K562 (cell line): ENCODE data around the gene ZG16B. TPM values are rescaled to one million over a fixed set of nuclear protein-coding genes. Genes with fewer than 3 reads are reported as not detected.
A peak's percentile ranks its signal among the peaks of the same experiment; 100 is the strongest.

ENCODE experiments used
- CTCFL ChIP-seq: IDR thresholded peaks from 2 replicates; pipeline ENCODE4 v1.6.1; 2011; ENCODE audit warnings: borderline replicate concordance, low read depth, mild to moderate bottlenecking, moderate library complexity, low read length; ENCODE audit not compliant: insufficient read depth, poor library complexity, severe bottlenecking
- HMGXB4 ChIP-seq: sonication (generic); formaldehyde crosslinking; IDR thresholded peaks from 2 replicates; pipeline ENCODE4 v1.8.1; 2023; ENCODE audit warnings: mild to moderate bottlenecking, missing genetic modification reagents
- L3MBTL2 ChIP-seq: fragments of 450-650 bp; IDR thresholded peaks from 2 replicates; pipeline ENCODE4 v1.6.1; 2016; ENCODE audit warnings: mild to moderate bottlenecking, moderate library complexity
- MAFF ChIP-seq: IDR thresholded peaks from 2 replicates; pipeline ENCODE4 v1.6.1; 2012; ENCODE audit warnings: low read length, improper control_type of control experiment
- MCM2 ChIP-seq: fragments of 450-650 bp; IDR thresholded peaks from 2 replicates; pipeline ENCODE4 v1.6.1; 2017; ENCODE audit warnings: low read depth, mild to moderate bottlenecking
- NFATC3 ChIP-seq: fragments of 450-650 bp; IDR thresholded peaks from 2 replicates; pipeline ENCODE4 v1.6.1; 2017; ENCODE audit warnings: mild to moderate bottlenecking
- SAP30 ChIP-seq: fragments of 200-600 bp; sonication (generic); IDR thresholded peaks from 2 replicates; pipeline ENCODE4 v1.6.1; 2012; ENCODE audit warnings: borderline replicate concordance, low read depth, mild to moderate bottlenecking, moderate library complexity, low read length, control low read depth, inconsistent platforms; ENCODE audit not compliant: insufficient read depth, poor library complexity, severe bottlenecking
- ZBTB33 ChIP-seq: sonication (generic); formaldehyde crosslinking; IDR thresholded peaks from 2 replicates; pipeline ENCODE4 v1.8.1; 2023; ENCODE audit warnings: mild to moderate bottlenecking, missing genetic modification reagents
- ZBTB43 ChIP-seq: sonication (generic); formaldehyde crosslinking; IDR thresholded peaks from 2 replicates; pipeline ENCODE4 v1.8.0; 2023; ENCODE audit warnings: mild to moderate bottlenecking, missing genetic modification reagents
- ZBTB8A ChIP-seq: fragments of 450-650 bp; IDR thresholded peaks from 2 replicates; pipeline ENCODE4 v1.6.1; 2018; ENCODE audit warnings: mild to moderate bottlenecking, moderate library complexity; ENCODE audit not compliant: partially characterized antibody
- ZNF282 ChIP-seq: sonication (generic); formaldehyde crosslinking; IDR thresholded peaks from 2 replicates; pipeline ENCODE4 v1.8.1; 2023; ENCODE audit warnings: missing genetic modification reagents
- polyA plus RNA-seq, 8 experiments: library from polyadenylated mRNA; depleted of rRNA in 4 of 8; stranded (reverse) in 5 of 8; unstranded in 3 of 8; fragments of >200 nt; fragmentation: Nextera tagmentation in 2 of 8; fragmentation: Illumina TruSeq in 1 of 8; extraction: Ambion mirVana in 2 of 8; extraction: Trizol in 1 of 8; gene quantifications; 2 replicates each; pipeline versions ENCODE4 v1.2.1 to v1.2.3, GENCODE V29; 2011 to 2014; ENCODE audit warnings: inconsistent platforms in 1 of 8, missing spikeins in 1 of 8
- total RNA-seq, 7 experiments: library from RNA; depleted of rRNA in 6 of 7; stranded (reverse); fragments of >200 nt in 6 of 7; fragmentation: Illumina TruSeq in 2 of 7; extraction: Trizol in 2 of 7; gene quantifications; 2 replicates each; pipeline versions ENCODE4 v1.2.1 to v1.2.3, GENCODE V29; 2011 to 2021; ENCODE audit warnings: low replicate concordance in 1 of 7
- TF ChIP-seq, protein P1 (sequence below): fragments of 250-450 bp; sonication (Bioruptor Pico); IDR thresholded peaks from 2 replicates; pipeline ENCODE4 v1.8.0; 2022; ENCODE audit warnings: moderate library complexity, mild to moderate bottlenecking, inconsistent platforms
- TF ChIP-seq, protein P2 (sequence below), 2 experiments: IDR thresholded peaks in 1 of 2; conservative IDR thresholded peaks in 1 of 2; 2 replicates each; pipeline ENCODE4 v1.6.1; 2016; ENCODE audit warnings: low read depth in 2 of 2, mild to moderate bottlenecking in 1 of 2, missing compliant biosample characterization in 1 of 2, missing genetic modification characterization in 1 of 2, moderate library complexity in 1 of 2
- TF ChIP-seq, protein P3 (sequence below): sonication (generic); formaldehyde crosslinking; IDR thresholded peaks from 2 replicates; pipeline ENCODE4 v1.8.0; 2022; ENCODE audit warnings: missing genetic modification reagents, mild to moderate bottlenecking, moderate library complexity, borderline replicate concordance

ZG16B gene
- total and polyA plus RNA-seq, 9 of the 15 experiments (the other 6 are each of a cell fraction or from before 2014, with no cell fraction given) = 0.25 to 0.43 (median 0.34) TPM; not detected in 5

DNA sequence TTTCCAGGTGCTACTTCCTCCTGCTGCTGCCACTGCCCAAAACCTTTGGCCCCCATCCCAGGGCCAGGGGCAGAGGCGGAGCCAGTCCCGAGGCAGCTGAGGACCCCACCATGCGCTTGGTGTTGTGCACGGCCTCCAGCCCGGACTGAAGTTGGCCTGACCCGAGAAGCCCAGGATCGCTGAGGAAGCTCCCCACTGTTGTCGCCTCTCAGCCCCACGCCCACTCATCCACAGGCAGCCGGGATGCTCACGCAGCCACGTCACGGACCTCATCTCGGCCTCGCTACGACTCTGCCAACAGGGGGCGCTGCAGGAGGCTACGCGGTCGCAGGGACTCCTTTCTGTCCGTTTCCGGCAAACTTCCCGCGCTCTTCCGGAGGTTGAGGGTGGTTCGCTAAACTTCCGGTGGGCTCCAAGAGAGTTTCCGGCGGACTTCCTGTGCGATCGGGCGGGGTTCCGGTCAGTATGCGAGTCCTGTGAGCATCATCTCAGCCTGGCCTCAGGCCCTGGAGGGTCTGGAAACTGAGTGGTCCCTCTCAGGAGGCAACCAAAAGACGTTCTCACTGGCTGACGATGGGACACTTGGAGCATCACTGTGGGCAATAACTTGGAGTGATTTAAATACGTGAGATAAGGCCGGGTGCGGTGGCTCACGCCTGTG is 12.4 kb downstream of the ZG16B start (continued):
- no peak for TF ChIP-seq ZBTB43 (CRISPR knock-in tag)
- TF ChIP-seq HMGXB4 = no peak
- no peak for TF ChIP-seq ZBTB8A
- no peak for TF ChIP-seq NFATC3
- TF ChIP-seq, protein P1, sequence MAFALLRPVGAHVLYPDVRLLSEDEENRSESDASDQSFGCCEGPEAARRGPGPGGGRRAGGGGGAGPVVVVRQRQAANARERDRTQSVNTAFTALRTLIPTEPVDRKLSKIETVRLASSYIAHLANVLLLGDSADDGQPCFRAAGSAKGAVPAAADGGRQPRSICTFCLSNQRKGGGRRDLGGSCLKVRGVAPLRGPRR (CRISPR knock-in tag) = no peak
- TF ChIP-seq ZBTB33 (CRISPR knock-in tag) = no peak
- TF ChIP-seq L3MBTL2 = peak; percentile 83
- peak; percentile 95 for TF ChIP-seq CTCFL
- TF ChIP-seq MAFF = no peak
- TF ChIP-seq, protein P2, sequence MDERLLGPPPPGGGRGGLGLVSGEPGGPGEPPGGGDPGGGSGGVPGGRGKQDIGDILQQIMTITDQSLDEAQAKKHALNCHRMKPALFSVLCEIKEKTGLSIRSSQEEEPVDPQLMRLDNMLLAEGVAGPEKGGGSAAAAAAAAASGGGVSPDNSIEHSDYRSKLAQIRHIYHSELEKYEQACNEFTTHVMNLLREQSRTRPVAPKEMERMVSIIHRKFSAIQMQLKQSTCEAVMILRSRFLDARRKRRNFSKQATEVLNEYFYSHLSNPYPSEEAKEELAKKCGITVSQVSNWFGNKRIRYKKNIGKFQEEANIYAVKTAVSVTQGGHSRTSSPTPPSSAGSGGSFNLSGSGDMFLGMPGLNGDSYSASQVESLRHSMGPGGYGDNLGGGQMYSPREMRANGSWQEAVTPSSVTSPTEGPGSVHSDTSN (CRISPR knock-in tag; IDR thresholded peaks at IDR 0.05; ENCODE audit: low read depth) = no peak
- TF ChIP-seq, protein P2 (tag; conservative IDR thresholded peaks at IDR 0.05; ENCODE audit: low read depth) = no peak
- TF ChIP-seq, protein P3, sequence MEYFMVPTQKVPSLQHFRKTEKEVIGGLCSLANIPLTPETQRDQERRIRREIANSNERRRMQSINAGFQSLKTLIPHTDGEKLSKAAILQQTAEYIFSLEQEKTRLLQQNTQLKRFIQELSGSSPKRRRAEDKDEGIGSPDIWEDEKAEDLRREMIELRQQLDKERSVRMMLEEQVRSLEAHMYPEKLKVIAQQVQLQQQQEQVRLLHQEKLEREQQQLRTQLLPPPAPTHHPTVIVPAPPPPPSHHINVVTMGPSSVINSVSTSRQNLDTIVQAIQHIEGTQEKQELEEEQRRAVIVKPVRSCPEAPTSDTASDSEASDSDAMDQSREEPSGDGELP (CRISPR knock-in tag) = peak; percentile 68; the same call in 1 of the 2 replicates
- no peak for TF ChIP-seq SAP30
- no peak for TF ChIP-seq MCM2
- no peak for TF ChIP-seq ZNF282
